Ovary (tissue), 3 donors: ENCODE data around the gene SFTA2.

Experiments used
- EP300 ChIP-seq: sonication (generic); formaldehyde crosslinking; IDR thresholded peaks from one replicate; pipeline ENCODE4 v1.6.1; 2017; ENCODE audit warnings: antibody characterized with exemption
- POLR2A ChIP-seq: fragments of 450-650 bp; IDR thresholded peaks from one replicate; pipeline ENCODE4 v1.6.1; 2017; ENCODE audit warnings: antibody characterized with exemption, mild to moderate bottlenecking, moderate library complexity
- TF ChIP-seq, protein P1 (sequence below), 3 donors: fragments of 450-650 bp in 2 of 3; fragments of 200-600 bp in 1 of 3; IDR thresholded peaks; one replicate each; pipeline versions ENCODE4 v1.5.1 to v1.8.0; 2016 to 2022; ENCODE audit warnings: antibody characterized with exemption in 3 of 3, mild to moderate bottlenecking in 1 of 3
- donor health status: DM: no; HTN: no; CAD: no.

DNA sequence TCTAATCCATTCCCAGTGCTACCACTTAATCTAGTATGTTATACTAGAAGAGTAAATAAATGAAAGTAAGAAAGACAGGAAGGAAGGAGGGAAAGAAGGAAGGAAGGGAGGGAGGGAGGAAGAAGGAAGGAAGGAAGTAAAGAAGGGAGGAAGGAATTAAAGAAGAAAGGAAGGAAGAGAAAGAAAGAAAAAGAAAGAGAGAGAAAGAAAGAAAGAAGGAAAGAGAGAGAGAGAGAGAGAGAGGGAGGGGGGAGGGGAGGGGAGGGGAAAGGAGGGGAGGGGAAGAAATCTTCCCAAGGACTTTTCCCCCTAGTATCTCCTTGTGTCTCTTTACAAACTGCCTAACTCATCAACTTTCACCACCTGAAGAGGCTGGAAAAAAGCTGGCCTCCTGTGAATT is 30.7 kb upstream of the SFTA2 start:
- TF ChIP-seq, protein P1, sequence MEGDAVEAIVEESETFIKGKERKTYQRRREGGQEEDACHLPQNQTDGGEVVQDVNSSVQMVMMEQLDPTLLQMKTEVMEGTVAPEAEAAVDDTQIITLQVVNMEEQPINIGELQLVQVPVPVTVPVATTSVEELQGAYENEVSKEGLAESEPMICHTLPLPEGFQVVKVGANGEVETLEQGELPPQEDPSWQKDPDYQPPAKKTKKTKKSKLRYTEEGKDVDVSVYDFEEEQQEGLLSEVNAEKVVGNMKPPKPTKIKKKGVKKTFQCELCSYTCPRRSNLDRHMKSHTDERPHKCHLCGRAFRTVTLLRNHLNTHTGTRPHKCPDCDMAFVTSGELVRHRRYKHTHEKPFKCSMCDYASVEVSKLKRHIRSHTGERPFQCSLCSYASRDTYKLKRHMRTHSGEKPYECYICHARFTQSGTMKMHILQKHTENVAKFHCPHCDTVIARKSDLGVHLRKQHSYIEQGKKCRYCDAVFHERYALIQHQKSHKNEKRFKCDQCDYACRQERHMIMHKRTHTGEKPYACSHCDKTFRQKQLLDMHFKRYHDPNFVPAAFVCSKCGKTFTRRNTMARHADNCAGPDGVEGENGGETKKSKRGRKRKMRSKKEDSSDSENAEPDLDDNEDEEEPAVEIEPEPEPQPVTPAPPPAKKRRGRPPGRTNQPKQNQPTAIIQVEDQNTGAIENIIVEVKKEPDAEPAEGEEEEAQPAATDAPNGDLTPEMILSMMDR (IDR thresholded peaks at IDR 0.05), result no peak
- TF ChIP-seq POLR2A (no peak), EP300 (no peak)
